Daoy (cell line): ENCODE results near the gene ANKS3. TPM values are rescaled to one million over a fixed set of nuclear protein-coding genes. Genes with fewer than 3 reads are reported as not detected.

Source experiments
- DNase-seq: peaks from one replicate; pipeline ENCODE4 v3.0.0-alpha.2; 2015; ENCODE audit warnings: low read depth
- total RNA-seq: library from RNA; depleted of rRNA; stranded (reverse); fragments of >200 nt; shearing (Covaris generic); gene quantifications from 2 replicates; pipeline ENCODE4 v1.2.3, GENCODE V29; 2014; rRNA removed

The ANKS3 gene
- total RNA-seq, result 18.8 and 19.7 TPM in 2 replicates

DNA sequence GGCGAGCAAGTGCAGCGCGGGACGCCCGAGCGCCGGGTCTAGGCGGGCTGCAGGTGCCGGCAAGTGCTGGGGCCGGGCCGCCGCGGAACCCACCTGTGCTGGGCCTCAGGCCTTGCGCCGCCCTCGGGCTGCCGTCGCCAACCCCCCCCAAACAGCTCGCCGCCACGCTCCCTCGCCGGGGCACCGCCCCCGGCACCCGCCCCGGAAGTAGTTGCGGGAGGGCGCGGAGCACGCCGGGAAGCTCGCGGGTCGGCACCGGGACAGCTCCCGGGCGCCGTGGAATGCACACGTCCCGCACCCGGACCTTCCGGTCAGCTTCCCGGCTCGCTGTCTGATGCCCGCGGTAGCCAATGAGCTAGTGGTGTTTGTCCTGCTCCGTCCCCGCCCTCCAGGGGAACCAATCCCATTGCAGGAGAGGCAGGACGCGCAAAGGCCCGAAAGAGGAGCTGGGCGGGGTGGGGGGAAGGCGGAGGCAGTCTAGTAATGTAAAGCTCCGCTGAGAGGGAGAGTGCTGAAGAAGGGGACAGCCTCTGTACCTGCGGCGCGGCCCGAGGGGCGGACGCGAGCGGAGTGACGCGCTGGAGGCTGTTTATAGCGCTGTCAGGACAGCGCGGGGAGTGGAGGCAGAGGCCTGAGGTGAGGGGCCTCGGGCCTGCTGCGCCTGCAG lies at the start of gene ANKS3, which contains the start of gene DNAAF8:
ANKS3 (minus strand) TSS at position 209 of the 667 bp plus-strand sequence. CDS start 4,122 bp downstream, outside the sequence.
DNAAF8 (plus strand) TSS at position 475 of the 667 bp plus-strand sequence. CDS start 1,978 bp downstream, outside the sequence.
- peak; percentile 97 for DNase-seq

DNA sequence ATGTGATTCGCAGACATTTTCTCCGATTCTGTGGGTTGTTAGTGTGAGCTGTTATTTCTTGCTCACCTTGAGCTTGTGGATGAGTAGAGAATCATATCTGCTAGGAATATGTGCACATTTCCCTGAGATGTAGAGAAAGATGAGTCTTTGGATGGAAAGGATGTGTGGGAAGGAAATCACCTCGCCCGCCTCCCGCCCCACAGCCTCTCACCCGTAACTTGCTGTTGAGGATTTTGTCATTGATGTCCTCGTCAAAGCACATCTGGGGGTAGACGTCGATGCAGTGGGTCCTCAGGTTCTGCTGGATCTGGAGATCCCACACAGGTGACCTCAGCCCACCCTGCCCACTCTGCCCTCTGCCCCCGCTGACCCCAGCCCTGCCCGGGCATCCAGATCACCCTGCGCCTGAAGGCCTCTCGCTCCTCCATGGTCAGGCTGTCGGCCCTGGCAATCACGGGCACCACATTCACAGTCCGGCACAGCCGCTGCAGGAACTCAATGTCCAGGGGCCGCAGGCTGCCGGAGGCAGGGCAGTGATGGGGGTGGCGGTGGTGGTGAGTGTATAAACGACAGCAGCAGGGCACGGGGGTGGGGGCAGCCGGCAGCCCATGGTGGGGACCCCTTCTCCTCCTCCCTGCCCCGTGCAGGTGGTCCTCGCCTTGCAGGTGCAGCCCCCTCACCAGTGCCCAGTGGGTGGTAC lies 49.3 kb upstream of the ANKS3 start:
- DNase-seq, result no peak

GRCh38 chr16:4780235-4780634 lies 46.2 kb upstream of the ANKS3 start:
- no peak for DNase-seq

DNA sequence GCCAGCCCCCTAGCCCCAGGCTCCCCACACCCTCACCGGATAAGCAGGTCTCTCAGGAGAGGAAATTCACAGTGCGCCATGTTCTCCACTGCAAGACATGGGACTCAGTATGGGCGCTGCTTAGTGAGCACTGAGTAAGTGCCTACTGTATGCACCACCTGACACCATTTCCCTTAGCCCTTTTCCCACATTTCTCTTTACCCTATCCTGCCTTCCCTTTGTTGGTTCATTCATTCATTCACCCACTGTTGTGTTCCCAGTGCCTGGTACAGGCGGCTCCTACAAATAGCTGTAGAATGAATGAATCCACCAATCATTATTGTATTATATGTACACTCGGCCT lies 44.0 kb upstream of the ANKS3 start:
- DNase-seq, result no peak

GRCh38 chr16:4777339-4778049 lies 43.4 kb upstream of the ANKS3 start:
- no peak for DNase-seq

DNA sequence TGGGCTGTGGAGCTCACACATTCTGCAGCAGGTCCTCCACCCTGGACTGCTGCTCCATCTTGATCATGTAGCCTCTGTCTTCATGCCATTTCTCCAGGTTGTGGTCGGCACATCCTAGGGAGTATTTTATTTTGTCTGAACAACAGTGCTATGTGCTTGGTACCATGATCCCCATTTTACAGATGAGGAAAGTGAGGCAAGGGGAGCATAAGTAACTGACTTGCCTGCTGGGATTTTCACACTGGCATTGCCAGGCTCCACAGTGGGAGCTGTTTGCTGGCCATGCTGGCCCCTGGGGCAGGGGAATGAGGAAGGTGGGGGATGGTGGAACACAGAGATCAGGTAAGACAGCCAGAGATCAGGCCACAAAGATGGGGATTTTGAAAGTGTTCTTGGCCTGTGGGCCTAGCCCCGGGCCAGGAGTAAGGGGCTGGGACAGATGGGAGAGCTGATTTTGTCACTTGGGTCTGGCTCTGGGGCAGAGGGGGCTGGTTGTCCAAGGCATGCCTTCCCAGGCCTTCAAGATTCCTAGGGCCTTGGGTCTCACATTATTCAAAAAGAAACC lies 42.2 kb upstream of the ANKS3 start:
- no peak for DNase-seq

GRCh38 chr16:4775005-4775404 lies 40.9 kb upstream of the ANKS3 start:
- no peak for DNase-seq

GRCh38 chr16:4772351-4772750 lies 38.3 kb upstream of the ANKS3 start:
- DNase-seq, result no peak

DNA sequence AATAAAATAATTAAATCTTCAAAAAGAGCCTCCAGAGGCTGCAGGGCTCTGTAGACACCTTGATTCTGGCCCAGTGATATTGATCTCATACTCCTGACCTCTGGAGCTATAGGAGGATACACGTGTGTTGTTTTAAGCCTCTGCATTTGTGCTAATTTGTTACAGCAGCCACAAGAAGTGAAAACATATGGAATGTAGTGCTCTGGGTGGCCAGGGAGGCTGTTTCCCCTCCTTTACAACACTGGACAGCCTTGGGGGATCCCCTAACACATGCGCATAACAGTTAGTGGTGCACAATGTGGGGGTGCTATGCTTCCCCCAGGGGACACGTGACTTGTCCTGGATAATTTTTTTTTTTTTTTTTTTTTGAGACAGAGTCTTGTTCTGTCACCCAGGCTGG lies 37.6 kb upstream of the ANKS3 start:
- no peak for DNase-seq

- DNase-seq, result no peak
Observed at GRCh38 chr16:4769306-4769638, 35.2 kb upstream of the ANKS3 start.

DNA sequence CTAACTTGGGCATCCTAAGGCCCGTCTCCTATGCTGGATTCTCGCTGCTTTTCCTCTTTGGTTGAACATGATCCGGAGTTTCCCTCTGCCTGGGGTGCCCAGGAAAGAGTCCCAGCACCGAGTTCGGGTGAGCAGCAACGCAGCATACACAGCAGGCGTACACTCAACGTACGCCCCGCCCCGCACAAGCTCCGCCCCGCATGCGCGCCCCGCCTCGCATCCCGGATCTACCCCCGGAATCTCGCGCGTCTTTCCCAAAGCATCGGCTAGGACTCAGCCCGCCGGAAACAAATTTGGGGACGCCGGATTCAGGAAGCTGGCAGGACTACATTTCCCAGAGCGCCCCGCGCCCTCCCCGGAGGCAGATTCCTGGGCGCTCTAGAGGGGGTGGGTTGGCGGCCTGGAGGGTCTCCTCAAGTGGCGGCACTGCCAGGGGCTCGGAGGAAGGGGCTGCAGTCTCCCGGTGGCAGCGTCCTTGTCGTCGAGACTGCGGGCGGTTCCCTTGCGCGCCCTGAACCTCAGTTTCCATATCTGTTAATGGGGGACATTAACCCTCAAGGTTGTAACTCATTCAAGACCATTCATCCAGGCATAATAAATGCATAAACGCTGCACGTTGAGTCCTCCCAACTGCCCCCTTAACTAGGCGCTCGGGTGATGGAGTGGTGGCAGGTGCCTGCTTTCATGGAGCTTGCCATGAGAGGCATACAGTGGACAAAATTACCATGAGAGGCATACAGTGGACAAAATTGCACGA lies 34.7 kb upstream of the ANKS3 start:
- peak; percentile 96 for DNase-seq

- peak; percentile 26 for DNase-seq
Observed at GRCh38 chr16:4767872-4768548, 33.9 kb upstream of the ANKS3 start.

DNA sequence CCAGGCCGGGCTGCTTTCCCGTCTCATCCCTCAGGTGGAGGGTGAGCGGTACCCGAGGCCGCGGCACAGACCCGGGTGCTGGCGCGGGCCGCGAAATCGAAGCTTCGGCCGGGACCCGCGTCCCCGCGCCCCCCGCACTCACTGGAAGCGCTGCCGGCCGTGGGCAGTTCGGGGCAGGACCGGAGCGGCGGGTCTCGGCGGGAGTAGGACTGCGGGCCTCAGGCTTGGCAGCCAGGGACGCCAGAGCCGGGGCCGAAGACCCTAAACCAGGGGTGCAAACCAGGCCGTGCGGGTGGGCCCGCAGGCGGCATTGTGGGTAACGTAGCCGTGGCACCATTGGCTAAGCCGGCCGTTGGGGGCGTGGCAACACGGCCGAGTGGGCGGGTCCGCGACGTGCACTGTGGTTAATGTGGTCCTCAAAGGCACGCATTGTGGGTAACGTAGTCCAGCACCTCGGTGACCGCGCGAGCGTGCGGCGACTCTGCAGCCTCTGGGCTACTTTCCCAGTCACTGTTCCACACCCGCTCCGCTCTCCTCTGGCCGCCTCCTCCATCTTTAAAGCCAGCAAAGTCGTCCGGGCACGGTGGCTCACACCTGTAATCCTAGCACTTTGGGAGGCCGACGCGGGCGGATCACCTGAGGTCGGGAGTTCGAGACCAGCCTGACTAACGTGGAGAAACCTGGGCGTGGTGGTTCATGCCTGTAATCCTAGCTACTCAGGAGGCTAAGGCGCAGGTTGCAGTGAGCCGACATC lies 33.0 kb upstream of the ANKS3 start, which contains the start of gene ZNF500:
ZNF500 (minus strand) TSS at position 288 of the 754 bp plus-strand sequence. CDS start 1,184 bp downstream, outside the sequence.
- DNase-seq, result peak; percentile 96

GRCh38 chr16:4765511-4766474 lies 31.7 kb upstream of the ANKS3 start:
- no peak for DNase-seq

- no peak for DNase-seq
Observed at GRCh38 chr16:4763791-4764190, 29.7 kb upstream of the ANKS3 start.

DNA sequence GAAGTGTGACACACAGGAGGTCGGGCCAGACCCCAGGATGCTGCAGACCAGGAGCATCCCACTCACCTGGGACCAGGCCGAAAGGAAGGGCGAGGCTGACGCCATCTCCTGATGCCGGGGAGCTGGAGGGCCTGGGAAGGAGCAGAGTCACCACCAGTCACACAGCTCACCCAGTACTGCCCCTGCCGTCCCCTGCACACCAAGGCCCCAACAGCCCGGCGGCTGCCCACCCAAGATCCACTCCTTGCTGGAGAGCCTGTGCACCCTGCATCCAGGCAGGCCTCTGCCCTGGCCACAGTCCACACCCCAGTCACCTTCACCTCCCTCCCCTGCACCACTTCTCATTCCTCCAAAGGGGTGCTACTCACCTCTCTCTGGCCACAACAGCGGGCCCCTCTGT lies 28.1 kb upstream of the ANKS3 start:
- no peak for DNase-seq

- DNase-seq, result no peak
Observed at GRCh38 chr16:4760221-4760910, 26.3 kb upstream of the ANKS3 start.

DNA sequence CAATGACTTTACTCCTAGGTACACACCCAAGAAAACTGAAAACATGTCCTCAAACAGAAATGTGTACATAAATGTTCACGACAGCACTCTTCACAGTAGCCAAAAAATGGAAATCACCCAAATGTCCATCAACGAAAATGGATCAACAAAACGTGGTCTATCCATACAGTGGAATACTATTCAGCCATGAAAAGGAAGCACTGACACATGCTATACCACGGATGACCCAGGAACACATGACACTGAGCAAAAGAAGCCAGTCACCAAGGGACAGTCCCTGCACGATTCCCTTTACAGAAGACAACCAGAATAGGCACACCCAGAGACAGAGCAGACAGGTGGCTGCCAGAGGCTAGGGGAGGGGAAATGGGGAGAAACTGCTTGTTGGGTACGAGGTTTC lies 21.6 kb upstream of the ANKS3 start:
- no peak for DNase-seq
